ENCODE measurements around the gene BET1L.
"Not testable (repeated sequence)": the region's sequence is repeated elsewhere in the genome, so short reads cannot be mapped to it uniquely, and the experiment has no call there.

BET1L gene

GRCh38 chr11:227824-228379, 20.7 kb upstream of the BET1L start:
- no peak for DNase-seq (ENCODE audit: low read depth, low spot score)

GRCh38 chr11:225734-226453, 18.7 kb upstream of the BET1L start:
- no peak for DNase-seq (ENCODE audit: low read depth, low spot score)

DNA sequence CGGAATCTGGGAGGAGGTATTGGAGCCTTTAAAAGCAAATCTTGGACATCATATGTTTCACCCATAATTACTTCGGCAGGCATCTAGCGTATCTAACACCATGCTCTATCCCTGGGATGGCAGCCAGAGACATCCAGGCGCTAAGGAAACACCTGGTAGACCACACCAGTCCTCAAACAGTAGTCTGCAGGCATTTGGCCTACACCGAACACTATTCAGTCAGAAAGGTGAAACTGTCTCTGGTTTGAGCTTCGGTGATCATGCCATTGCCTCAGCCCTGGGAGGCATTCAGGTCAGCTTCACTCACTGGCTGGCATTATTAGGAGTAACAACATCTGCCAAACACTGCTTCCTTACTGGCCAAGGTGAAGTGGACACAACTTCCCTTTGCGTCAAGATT, 17.2 kb upstream of the BET1L start:
- DNase-seq (ENCODE audit: low read depth, low spot score), result no peak

- DNase-seq (ENCODE audit: low read depth, low spot score), result no peak
These were observed 16.7 kb upstream of the BET1L start for GRCh38 chr11:223884-224283.

DNA sequence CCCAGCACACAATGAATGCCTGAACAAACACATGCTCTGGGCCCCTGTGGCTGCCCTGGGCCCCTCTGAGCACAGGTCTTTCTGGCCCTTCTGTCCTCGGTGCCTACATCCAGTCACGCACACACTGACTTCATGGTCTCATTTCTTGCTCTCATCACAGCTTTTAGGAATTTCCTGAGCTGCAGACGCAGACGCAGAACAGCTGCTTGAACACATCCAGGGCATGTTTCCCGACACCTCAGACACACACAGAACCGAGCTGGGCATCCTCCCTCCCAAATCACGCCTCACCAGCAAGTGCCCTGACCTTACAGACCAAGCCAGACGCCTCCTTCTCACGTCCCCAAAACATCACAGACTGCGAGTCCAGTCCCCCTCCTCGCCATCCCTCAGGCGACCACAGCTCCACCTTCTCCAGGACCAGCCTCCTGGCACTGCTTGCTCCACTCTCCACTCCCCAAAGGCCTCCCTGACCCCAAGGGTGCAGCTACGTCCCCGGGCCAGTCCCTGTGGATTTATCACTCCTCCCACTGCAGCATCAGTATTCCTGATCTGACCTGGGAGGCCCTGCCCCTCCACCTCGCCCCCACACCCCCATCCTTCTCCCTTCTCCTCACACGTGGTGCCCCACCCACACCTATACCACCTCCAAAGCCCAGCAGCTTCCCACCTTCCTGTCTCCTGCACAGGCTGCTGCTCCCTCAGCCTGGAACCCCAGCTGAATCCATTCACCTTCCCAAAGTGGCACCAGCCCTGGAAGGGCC, 16.0 kb upstream of the BET1L start:
- no peak for DNase-seq (ENCODE audit: low read depth, low spot score)

GRCh38 chr11:221998-222789, 15.0 kb upstream of the BET1L start:
- no peak for DNase-seq (ENCODE audit: low read depth, low spot score)

- DNase-seq (ENCODE audit: low read depth, low spot score), result no peak
These were observed 14.3 kb upstream of the BET1L start for GRCh38 chr11:221539-221938.

- DNase-seq (ENCODE audit: low read depth, low spot score), result not testable (repeated sequence)
These were observed 13.5 kb upstream of the BET1L start for GRCh38 chr11:220641-221215.

GRCh38 chr11:218815-219593, 11.8 kb upstream of the BET1L start:
- no peak for DNase-seq (ENCODE audit: low read depth, low spot score)

GRCh38 chr11:217704-218103, 10.5 kb upstream of the BET1L start:
- DNase-seq (ENCODE audit: low read depth, low spot score), result no peak

GRCh38 chr11:216081-216974, 9.1 kb upstream of the BET1L start:
- no peak for DNase-seq (ENCODE audit: low read depth, low spot score)

DNA sequence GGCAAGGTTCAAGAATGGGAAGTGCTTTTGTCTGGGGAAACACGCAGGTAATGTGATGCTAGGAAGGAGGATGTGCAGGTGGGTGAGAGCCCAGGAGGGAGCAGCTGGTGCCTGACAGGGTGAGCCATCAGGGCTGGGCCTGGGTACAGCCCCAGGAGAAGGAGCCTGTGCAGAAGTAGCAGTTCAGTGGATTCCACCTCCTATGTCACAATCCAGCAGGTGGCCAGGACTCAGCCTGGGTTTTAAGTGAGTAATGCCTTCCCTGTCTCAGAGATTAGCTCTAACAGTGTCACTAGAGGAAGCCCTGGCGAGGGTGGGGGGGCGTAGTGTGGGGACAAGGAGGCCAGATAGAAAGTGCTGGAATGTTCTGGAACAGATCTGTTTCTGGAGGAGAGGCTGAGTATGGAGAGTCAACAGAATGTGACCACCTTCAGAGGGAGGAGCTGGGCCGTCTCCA, 8.4 kb upstream of the BET1L start:
- DNase-seq (ENCODE audit: low read depth, low spot score), result no peak

DNA sequence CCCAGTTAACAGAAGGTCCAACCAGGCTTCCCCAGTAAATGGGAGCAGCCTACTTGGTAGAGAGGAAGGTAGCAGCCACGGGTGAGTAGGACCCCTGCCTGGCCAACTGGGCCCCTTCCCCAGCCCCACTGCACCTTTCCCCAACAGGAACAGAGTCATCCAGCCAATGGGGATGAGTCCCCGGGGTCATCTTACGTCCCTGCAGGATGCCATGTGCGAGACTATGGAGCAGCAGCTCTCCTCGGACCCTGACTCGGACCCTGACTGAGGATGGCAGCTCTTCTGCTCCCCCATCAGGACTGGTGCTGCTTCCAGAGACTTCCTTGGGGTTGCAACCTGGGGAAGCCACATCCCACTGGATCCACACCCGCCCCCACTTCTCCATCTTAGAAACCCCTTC, 6.9 kb upstream of the BET1L start:
- DNase-seq (ENCODE audit: low read depth, low spot score), result no peak

- DNase-seq (ENCODE audit: low read depth, low spot score), result no peak
These were observed 5.9 kb upstream of the BET1L start for GRCh38 chr11:213111-213510.

GRCh38 chr11:212150-213100, 5.2 kb upstream of the BET1L start:
- no peak for DNase-seq (ENCODE audit: low read depth, low spot score)

DNA sequence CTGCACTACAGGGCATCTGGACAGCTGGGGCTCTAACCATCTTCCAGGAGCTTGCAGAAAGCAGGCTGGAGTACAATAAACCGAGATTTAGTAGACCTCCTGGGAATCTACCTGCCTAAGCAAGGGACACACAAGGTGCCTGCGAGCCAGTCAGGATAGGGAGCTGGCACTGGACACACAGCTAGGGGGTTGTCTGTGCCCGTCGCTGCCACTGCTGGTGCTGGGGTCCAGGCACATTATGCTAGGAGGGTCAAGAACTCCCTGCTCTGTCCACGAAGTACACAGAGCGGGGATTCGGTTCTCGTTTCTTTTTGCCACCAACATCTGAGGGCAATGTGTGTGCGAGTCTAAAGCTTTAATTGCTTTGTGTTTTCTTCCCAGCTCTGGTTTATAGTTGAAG, 4.5 kb upstream of the BET1L start:
- no peak for DNase-seq (ENCODE audit: low read depth, low spot score)

DNA sequence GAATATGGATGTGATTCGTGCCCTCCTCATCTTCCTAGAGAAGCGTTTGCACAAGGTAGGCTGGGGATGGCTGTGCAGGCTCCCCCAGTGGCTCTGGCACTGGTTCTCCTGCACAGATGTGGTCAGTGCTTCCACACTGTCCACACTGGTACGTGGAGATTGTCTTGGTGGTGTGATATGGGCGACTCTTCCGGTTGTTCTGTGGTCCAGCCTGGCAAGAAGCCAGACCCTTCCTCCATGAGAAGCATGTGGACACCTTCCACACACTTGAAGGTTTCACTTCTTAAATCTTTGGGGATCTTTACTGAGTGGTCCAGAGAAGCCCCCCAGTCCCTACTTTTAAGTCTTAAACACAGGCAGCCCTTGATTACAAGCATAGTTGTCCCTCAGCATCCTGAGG, 4.1 kb upstream of the BET1L start:
- no peak for DNase-seq (ENCODE audit: low read depth, low spot score)

GRCh38 chr11:210803-211180, 3.6 kb upstream of the BET1L start:
- no peak for DNase-seq (ENCODE audit: low read depth, low spot score)

All from smooth muscle cell of the brain vasculature (primary cell).